ENCODE results near the gene ILDR1.

Gene ILDR1

DNA sequence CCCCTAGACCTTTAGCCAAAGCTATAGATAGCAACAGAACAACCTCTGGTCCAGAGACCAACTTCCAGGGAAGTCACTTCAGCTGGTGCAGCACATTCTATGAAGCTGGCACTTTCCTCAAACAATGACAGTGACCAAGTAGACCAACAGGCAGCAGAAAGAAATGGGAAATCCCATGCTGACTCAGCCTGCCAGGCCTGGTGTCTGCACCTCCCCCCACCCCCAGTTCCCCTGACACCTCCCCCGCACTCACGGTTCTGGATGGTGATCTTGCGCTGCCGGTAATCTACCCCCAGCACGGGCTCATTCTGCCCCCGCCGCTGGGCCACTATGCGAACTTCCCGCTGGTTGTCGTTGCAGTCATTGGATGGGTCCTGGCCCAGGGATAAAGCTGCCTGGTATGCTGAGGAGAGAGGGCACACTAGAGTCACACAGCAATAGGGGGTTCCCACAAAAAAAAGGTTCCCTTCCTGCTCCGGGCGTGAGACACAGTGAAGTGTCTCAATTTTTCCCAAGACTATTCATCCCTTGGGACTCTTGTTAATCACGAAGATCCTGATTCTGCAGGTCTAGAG is 17.0 kb downstream of the ILDR1 start:
- TF ChIP-seq, protein P1, sequence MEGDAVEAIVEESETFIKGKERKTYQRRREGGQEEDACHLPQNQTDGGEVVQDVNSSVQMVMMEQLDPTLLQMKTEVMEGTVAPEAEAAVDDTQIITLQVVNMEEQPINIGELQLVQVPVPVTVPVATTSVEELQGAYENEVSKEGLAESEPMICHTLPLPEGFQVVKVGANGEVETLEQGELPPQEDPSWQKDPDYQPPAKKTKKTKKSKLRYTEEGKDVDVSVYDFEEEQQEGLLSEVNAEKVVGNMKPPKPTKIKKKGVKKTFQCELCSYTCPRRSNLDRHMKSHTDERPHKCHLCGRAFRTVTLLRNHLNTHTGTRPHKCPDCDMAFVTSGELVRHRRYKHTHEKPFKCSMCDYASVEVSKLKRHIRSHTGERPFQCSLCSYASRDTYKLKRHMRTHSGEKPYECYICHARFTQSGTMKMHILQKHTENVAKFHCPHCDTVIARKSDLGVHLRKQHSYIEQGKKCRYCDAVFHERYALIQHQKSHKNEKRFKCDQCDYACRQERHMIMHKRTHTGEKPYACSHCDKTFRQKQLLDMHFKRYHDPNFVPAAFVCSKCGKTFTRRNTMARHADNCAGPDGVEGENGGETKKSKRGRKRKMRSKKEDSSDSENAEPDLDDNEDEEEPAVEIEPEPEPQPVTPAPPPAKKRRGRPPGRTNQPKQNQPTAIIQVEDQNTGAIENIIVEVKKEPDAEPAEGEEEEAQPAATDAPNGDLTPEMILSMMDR (IDR thresholded peaks at IDR 0.05): no peak
- no peak for TF ChIP-seq ZFX (IDR thresholded peaks at IDR 0.05; ENCODE audit: borderline replicate concordance)
- H3K27ac ChIP-seq: no peak overlapping the region

DNA sequence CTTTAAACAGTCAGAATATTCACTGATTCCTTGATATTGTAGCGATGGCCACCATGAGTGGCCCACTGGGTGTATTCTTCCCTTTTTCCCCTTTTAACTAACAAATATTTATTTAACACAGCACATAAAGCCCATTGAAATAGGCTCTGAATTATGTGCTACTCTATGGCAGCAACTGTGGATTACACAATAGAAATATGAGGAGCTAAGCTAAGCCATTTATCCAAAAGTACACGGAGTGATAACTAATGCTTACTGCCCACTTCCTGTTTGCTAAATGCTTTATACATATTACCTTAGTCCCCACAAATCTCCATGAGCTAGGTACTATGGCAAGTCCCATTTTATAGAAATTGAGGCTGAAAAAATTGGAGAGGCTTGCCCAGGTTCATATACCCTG is 17.9 kb downstream of the ILDR1 start:
- TF ChIP-seq, protein P1 (IDR thresholded peaks at IDR 0.05): no peak
- TF ChIP-seq ZFX (IDR thresholded peaks at IDR 0.05; ENCODE audit: borderline replicate concordance): no peak
- H3K27ac ChIP-seq: no peak overlapping the region

DNA sequence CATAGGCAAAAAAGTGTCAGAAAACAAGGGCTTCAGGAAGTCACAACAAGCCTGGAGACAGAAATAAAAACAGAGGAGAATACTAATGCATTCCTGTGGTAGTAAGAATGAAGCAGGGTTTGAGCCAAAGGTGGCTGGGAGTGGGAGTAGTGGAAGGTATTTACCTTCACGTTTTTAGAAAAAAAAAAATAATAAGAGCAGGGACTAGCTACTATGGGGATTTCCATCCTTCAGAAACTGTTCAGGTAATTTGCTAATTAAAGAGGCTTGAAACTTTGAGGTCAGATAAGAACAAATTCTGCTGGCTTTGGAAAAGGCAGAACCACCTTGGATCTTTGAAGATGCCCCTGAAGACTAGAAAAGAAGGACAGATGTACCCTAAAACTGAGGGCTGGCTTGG is 18.4 kb downstream of the ILDR1 start:
- no peak overlapping the region for H3K27ac ChIP-seq

DNA sequence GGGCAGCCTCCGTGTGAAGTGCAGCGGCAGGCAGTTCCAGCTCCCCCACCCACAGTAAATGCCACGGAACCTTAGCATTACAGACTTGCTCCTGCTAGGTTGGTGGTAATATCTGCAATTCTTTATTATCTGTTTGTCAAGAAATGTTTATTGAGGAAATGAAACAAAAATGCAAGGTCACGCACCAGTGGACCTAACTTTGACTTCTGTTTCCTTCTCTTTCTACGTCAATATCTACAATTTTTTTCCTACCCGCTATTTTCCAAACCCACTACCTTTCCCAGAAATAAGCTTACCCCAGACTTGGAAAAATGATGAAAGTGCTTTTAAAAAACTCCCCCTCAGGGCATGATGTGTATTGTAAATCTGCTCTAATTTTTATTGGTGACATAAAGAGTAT is 18.9 kb downstream of the ILDR1 start:
- H3K27ac ChIP-seq: no peak overlapping the region
- TF ChIP-seq, protein P1 (IDR thresholded peaks at IDR 0.05): no peak

More for the DNA sequence above, 18.4 kb downstream of the ILDR1 start:
- TF ChIP-seq, protein P1 (IDR thresholded peaks at IDR 0.05): no peak
- TF ChIP-seq ZFX (IDR thresholded peaks at IDR 0.05; ENCODE audit: borderline replicate concordance): no peak

DNA sequence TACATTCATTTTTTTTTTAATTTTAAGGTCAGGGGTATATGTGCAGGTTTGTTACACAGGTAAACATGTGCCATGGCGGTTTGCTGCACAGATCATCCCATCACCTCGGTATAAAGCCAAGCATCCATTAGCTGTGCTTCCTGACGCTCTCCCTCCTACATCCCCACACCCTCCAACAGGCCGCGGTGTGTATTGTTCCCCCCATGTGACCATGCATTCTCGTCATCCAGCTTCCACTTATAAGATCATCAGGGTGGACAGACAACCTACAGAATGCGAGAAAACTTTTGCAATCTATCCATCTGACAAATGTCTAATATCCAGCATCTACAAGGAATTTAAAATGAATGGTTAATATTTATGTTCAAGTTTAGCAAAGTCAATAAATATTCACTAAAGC is 19.4 kb downstream of the ILDR1 start:
- no peak overlapping the region for H3K27ac ChIP-seq
- TF ChIP-seq, protein P1 (IDR thresholded peaks at IDR 0.05): no peak
- no peak for TF ChIP-seq ZFX (IDR thresholded peaks at IDR 0.05; ENCODE audit: borderline replicate concordance)

DNA sequence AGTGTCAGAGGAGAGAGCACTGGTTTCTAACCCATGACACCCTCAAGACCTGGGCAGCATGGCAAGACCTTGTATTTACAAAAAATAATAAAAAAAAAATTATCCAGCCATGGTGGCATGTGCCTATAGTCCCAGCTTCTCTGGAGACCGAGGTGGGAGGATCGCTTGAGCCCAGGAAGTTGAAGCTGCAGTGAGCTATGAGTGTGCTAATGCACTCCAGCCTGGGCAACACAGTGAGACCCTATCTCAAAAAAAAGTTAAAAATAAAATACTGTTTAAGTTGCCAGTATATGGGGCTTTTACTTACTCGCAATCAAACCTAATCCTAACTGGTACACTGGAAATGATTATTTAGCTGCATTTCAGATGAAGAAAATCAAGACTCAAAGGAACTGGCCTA is 20.2 kb downstream of the ILDR1 start:
- no peak overlapping the region for H3K27ac ChIP-seq
- no peak for TF ChIP-seq ZFX (IDR thresholded peaks at IDR 0.05; ENCODE audit: borderline replicate concordance)
- TF ChIP-seq, protein P1 (IDR thresholded peaks at IDR 0.05): no peak

DNA sequence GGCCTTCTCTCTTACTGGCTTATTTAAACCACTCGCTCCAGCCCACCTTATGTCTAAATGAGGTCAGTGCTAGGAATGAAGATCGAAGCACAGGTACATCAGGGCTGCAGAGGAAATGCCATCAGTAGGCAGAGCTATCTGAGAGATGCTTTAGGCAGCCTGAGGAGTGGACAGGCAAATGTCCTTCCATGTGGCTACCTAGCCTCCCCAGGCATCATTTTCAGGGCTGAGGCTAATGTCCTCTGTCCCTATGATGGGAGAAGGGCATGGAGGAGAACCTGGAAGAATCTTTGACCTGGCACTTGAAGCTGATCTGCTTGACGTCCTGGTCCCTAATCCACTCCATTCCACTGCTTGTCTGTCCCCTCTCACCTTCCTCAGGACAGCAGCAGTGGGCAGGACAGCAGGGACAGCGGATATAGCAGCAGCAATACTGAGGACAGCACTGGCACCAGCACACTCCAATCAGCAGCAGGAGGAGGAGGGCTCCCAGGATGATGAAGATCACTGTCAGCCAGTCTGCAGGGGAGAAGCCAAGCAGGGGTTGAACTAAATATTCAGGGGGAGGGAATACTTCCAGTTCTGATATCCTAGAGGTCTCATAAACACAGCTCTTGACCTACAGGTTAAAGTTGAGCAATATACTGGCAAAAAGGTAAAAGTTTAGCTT is 21.0 kb downstream of the ILDR1 start:
- no peak overlapping the region for H3K27ac ChIP-seq
- no peak for TF ChIP-seq ZFX (IDR thresholded peaks at IDR 0.05; ENCODE audit: borderline replicate concordance)
- TF ChIP-seq, protein P1 (IDR thresholded peaks at IDR 0.05): no peak
